CD4-positive, alpha-beta T cell treated with Interleukin-4 for 1 hour (primary cell): Measurements from ENCODE around the gene MT1HL1.
"Not testable (repeated sequence)": the region's sequence is repeated elsewhere in the genome, so short reads cannot be mapped to it uniquely, and the experiment has no call there.

Experiments used
- DNase-seq, 2 donors: peaks; one replicate each; pipeline ENCODE4 v3.0.0-alpha.2; 2020 to 2022

Gene MT1HL1

DNA sequence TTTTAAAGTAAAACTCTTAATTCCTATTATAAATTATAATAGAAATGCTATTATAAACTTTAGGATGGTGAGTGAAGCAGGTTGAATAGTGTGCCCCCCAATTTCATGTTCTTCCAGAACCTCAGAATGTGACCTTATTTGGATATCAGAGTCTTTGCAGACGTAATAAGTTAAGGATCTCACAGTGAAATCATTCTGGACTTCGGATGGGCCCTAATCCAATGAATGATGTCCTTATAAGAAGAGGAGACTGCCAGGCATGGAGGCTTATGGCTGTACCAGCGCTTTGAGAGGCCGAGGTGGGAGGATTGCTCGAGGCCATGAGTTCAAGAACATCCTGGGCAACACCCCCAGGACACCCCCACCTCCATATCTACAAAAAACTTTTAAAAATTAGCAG, 9.4 kb upstream of the MT1HL1 start:
- no peak for DNase-seq

DNA sequence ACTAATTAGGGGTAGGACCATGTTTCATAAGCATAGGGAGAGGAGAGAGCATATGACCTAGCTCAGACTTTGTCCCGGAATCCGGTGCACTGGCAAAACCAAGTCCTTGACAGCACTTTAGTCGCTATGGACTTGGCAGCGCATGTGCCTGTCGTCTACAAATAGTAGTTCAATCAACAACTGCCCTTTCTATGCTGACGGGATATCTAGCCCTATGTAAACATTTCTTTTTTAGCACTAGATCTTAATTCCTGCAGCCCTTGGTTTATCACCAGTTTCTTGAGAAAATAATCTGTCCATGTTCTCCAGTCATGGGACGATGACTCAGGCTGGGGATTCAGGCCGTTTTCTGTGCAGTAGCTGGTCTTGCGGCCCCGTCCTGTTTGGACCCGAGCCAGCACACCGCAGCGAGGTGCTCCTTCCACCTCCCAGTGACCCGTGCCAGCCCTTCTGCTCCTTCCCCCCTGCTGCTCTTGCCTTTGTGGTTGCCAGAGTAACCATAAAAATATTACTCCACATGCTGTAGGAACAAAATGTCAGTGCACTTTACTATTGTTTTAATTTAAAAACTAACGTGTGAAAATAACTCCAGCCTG, 8.6 kb upstream of the MT1HL1 start:
- DNase-seq: no peak

DNA sequence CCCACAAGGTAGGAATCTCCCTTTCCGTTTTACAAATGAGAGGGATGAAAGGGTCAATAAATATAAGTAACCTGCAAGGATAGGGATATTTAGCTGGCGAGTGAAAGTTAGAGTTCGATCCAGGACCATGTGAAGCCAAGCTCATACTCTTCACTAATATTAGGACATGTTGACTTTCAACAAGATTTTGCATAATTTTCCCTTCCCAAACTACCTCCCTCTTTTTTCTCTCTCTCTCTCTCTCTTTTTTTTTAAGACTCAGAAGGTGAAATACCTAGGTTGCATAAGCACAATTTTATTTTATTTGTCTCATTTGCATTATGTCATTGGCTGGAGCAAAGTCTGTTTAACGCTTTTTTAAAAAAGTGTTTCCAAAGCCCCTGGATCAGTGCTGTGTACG, 8.1 kb upstream of the MT1HL1 start:
- no peak for DNase-seq

DNA sequence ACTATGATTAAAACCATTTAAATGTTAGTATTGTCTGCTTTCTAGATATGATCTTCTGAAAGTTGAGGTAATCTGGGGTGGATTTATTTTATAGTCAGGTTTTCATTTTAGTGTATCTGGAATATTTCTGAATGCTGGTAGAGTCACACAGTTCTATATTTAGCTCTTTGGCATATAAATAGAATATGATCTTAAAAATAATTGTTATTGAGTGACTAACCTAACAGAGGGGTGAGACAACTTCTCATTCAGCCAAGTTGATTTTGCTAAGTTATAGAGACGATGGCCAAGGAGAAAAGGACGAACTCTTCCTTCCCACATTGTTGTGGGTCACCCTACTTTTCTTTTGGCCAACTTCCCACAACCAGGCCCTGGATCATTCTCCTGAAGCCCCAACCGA, 7.2 kb upstream of the MT1HL1 start:
- no peak for DNase-seq

DNA sequence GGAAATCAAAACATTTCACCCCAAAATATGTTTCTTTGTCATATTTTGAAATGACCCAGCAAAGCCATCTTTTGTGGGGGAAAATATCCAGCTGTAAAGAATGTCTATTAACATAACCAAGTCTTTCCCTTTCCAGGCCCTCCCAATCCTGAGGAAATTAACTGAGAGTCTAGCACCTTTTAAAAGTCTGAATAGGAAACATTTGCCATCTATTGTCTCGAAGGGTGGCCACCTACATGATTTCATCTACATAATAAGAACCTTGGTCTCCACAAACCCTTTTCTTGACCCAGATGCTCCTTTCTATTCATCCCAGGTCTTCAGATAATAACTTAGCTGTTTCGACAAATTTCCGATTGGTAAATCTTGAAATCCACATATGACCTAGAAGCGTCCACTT, 5.4 kb upstream of the MT1HL1 start:
- no peak for DNase-seq

DNA sequence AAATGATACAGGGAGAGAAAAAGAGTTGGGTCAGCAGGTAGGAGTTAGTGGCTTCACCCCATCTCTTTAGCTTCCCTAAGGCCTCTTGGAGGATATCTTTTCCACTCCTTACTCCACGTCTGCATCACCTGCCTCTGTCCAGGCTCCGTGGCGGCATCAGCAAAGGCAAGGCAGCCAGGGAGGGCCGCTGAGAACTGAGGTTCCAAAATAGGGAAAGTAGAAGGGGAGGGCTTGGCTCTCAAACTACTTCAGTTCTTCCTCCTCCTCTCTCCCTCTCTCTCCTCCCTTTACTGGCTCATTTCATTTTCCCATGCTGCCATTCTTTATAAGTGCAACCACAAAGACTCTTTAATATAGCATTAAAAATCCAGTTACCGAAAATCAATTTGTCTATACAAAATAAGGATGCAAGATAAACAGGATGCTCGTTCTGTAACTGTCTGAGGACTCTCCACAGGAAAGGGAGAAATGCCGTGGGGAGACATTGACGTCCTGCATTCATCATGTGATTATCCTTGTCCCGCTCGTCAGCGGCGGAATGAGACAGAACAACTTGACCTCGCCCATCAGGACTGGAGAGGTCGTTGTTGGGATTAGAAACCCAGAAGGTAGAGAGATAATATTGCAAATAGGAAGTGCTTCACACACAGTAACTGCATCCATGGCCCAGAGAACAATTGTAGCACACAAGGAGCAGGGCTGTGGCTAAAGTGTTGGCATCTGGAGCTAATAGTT, 3.1 kb upstream of the MT1HL1 start:
- DNase-seq: no peak

DNA sequence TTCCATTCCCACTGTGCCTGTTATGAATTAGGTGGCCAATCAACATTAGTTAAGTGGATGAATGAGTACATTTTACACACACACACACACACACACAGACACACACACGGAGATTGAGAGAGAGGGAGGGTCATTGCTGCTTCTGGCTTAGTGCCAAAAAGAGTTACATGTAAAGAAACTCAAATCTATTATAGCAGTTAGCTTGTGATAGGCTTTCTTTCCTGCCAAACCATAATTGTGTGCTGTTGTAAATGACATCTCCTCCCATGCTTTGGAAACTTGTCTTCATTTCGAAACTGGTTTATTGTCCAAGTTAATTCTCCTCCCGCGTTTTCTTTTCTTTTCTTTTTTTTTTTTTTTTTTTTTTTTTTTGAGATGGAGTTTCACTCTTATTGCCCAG, 1.4 kb upstream of the MT1HL1 start:
- no peak for DNase-seq

DNA sequence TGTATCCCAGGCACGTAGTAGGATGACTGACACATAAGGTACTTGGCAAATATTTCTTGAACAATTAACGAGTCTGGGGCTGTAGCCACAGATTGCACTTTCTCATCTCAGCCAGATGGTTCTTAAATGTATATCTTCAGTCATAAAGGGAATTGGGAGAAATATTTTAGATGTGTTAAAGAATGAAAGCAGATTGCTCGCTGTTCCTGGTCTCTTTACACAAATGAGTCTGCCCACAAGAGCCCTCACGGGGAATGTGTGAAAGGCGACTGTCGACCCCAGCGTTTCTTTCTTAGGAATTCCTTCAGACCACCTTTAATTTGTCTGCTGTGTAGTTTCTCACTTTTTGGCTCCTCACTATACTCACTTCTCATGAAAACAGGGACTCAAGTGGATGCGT, 725 bp downstream of the MT1HL1 start:
- no peak for DNase-seq

DNA sequence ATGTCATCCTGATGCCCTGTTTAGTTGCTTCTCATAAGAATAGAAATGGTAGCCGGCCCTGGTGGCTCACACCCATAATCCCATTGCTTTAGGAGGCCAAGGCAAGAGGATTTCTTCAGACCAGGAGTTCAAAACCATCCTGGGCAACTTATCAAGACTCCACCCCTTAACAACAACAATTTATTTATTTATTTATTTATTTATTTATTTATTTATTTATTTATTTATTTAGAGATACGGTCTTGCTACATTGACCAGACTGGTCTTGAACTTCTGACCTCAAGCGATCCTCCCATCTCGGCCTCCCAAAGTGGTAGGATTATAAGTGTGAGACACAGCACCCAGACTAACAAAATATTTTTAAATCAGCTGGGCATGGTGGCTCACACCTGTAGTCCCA, 4.0 kb downstream of the MT1HL1 start:
- DNase-seq: no peak

DNA sequence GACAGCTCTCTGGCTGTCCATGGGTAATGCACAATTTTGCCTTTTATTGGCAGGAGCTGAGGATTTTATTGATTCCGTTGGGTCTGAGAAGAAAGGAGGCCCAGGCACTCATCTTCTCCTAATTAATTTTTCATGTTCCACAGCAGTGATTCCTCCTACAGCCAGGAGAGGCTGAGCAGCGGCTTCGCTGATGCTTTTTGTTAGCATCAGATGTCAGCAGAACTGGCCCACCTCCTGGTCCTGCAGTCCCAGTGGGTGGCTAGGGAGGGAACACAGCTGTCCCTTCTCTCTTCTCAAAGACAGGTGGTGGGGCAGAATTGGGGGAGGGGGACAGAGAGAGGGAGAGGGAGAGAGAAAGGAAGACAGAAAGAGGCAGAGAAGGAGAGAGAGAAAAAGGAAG, 5.7 kb downstream of the MT1HL1 start:
- no peak for DNase-seq

DNA sequence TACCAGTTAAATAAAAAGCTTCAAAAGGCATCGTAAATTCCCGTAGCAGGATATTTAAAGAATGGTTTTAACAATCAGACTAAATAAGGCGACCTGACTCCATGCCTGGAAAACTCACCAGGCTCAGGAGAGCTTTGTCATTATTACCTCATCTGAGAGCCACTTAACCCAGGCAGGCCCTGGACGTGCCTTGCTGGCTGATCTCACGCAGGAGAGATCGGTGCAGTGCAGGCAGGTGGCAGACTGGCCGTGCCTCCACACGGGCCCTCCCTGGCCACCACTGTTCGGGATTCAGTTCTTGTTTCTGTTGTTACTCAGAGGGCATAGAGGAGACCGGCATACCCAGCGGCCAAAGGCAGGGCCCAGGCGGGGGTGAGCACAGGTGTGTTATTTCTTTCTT, 6.4 kb downstream of the MT1HL1 start:
- no peak for DNase-seq

DNA sequence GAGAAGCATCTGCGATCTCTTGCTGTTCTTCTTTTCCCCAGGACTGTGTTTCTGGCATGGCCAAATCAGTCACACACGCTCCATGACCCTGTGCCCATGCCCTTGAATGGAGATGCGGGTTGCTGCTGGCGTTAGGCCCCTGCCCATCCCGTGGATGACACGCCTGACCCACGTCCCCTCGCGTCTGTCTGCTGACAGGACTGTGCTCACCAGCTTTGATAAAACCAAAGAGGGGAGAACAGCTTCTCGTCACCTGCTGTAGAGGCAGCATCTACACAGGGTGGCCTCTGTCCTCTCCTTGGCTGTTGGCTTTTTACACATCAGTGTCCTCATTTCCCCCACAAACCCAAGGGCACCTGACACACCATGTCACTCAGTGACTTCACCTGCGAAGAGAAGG, 6.9 kb downstream of the MT1HL1 start:
- no peak for DNase-seq

DNA sequence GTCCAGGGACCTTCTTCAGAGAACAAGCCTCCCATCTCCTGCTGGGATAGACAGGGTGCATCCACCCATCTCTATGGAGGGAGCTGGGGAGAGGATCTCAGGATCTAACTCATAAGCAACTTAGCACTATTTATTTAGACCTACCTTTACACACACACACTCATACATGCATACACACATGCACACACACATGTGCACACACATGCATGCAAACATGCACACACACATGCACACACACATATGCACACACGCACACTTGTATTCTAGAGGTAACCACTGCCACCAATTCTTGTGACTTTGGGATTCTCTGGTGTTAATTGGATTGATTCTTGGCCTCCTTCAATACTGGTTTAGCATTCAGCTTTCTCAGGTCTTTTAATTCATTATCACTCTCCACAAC, 9.8 kb downstream of the MT1HL1 start:
- DNase-seq: no peak

DNA sequence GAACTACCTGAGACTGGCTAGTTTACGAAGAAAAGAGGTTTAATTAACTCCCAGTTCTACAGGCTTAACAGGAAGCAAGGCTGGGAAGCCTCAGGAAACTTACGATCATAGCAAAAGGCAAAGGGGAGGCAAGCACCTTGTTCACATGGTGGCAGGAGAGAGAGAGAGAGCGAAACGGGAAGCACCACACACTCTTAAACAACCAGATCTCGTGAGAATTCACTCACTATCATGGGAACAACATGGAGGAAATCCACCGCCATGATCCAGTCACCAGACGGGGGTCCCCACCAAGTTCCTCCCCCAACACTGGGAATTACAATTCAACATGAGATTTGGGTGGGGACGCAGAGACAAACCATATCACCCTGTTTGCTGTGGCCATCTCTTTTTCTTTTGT, 11.8 kb downstream of the MT1HL1 start:
- no peak for DNase-seq

DNA sequence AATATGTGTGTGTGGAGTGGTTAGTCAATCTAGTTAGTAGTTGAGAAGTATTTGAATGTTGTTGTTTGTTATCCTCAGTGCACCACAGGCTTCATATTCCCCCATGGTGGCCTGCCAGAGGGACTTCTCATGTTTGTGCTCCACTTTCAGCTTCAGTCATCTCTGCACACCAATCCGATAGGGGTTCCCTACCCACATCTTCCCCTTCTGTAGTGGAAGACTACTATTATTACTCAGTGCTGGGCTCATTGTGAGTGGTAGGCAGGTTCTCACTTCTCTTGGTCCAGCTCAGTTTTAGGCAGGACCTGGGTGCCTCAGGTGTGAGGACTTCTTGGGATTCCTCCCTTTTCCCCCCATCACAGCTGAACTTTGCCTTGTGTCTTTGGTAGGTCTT, 14.2 kb downstream of the MT1HL1 start:
- no peak for DNase-seq

DNA sequence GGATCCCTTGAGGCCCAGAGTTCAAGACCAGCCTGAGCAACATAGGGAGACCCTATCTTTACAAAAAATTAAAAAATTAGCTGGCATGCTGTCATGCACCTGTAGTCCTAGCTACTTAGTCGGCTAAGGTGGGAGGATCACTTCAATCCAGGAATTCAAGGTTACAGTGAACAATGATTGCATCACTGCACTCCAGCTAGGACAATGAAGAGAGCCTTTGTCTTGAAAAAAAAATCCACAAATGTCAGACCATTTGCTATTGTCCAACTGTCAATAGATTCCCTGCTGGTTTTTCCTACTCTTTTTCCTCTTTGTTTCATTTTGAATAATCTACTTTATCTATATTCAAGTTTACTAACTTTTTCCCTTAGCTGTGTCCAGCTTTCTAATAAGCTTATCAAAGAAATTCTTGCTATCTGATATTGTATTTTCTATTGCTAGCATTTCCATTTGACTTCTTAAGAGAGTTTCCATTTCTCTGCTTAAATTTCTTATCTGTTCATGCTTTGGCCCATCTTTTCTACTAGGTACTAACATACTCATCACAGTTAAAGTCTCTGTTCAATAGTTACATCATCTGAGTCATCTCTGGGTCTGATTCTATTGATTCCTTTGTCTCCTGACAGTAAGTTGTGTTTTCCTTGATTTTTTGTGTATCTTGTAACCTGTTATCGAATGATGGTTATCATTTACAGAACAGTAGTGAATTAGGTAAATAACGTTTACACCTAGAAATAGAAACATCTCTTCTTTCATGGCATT, 14.8 kb downstream of the MT1HL1 start:
- DNase-seq: no peak

DNA sequence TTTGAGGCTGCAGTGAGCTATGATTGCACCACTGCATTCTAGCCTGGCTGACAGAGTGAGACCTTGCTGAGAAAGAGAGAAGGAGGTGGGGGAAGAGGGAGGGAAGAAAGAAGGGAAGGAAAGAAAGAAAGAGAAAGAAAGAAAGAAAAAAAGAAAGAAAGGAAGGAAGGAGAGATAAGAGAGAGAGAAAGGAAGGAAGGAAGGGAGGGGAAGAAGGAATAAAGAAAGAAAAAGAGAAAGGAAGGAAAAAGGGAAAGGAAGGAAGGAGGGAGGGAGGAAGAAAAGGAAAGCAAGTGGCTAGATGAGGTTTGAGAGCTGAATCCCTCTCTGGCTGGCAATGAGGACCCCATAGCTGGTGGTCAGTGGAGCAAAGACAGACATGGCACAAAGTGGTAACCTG, 20.4 kb downstream of the MT1HL1 start:
- no peak for DNase-seq

DNA sequence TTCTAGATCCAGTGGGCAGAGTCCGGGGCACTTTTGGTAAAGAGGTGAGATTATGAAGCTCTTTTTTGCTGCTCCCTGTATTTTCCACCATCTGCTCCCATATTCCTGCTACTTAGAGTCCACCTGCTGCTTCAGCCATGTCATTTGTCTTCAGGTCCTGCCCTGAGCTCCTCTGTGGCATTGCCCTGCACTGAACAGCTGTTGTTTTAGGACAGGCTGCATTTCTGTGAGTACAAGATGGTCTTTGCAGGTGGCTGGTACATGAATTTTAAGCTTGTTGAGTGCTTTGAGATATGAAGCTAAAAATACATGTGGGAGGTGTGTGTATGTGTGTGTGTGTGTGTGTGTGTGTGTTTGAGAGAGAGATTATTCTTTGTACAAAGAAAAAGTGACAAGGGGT, 21.9 kb downstream of the MT1HL1 start:
- DNase-seq: no peak

DNA sequence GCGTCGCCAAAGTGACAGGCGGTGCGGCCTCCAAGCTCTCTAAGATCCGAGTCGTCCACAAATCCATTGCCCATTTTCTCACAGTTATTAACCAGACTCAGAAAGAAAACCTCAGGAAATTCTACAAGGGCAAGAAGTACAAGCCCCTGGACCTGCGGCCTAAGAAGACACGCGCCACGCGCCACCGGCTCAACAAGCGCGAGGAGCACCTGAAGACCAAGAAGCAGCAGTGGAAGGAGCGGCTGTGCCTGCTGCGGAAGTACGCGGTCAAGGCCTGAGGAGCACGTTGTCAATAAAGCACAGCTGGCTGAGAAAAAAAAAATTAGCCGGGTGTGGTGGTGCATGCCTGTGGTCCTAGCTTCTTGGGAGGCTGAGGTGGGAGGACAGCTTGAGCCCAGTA, 22.8 kb downstream of the MT1HL1 start:
- DNase-seq: not testable (repeated sequence)

DNA sequence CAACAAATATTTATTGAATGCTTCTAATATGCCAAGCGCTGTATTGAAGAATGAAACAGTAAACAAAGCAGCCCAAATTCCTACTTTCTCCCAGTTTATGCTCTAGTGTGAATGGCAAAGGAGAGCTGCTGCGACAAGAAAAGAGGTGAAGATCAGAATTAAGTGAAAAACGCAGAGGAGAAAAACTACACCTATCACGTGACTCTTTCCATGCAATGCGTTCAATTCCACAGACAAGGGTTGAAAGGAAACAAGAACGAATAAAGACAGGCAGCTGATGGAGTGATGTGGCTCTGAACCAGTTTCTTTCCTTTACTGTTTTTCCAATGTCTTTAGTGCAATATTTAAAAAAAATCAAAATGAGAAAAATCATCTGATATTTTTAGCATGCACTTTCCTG, 23.6 kb downstream of the MT1HL1 start:
- no peak for DNase-seq

DNA sequence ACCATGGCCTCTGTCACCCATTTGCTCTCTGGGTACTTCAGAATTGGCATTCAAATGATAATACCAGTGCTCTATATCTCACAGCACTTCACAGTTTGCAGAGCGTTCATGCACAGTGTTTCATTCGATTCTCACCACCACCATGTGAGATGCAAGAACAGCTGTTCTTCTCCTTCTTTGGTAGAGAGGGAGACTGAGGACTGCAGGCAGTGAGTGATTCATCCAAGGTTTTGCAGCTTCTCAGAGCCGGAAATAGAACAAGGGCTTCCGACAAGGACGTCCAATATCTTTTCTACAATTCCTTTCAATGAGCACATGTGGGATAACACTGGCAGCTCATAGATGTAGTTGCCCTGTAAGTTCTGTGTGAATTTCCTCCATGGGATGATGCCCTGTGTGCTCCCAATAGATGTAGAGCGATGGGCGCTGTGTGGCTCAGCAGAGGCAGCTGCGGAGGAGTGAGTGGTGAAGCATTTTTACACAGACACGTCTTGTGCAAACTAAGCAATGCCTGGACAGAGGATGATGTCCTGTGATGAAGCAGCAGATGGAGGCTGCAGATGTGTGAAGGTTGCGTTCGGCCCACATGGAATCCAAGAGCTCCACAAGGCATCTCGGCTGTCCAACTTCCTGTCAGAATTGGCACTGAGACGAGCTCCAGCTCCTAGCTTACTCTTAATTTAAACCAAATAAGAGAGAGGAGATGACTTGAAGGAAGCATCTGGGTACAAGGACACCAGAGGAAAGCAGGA, 24.9 kb downstream of the MT1HL1 start:
- DNase-seq: no peak

DNA sequence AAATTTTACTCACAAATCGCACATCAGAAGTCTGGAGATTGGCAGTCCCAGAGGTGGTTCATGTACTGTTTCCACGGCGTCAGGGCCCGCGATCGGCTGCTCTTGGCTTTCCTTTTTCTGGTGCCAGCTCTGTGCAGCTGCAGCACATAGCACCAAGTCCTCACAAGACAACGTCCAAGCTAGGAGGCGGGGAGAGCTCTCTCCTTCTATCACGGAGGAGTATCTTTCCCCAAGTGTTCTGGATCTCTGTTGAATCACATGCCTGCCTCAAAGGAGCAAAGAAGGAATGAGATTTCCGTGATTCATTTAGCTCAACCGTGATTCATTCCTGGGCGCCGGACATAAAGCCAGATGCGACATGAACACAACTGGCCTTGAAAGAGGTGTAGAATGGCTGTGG, 25.5 kb downstream of the MT1HL1 start:
- no peak for DNase-seq

DNA sequence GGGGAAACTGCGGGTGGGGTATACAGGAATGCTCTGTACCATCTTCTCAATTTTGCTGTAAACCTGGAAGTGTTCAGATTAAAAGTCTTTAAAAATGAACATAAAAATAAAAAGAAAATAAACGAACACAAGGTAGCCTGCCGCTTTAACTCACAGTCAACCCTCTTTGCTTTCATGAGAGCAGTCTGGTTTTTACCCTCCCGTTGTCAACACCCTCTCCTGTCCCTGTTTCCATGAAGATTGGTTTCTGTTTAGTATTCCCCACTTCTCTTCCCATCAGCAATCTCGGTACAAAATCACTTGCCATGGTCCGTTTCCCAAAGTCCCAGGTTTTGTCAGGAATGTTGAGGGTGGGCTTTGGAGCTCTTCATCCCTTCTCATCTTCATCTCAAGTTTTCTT, 28.8 kb downstream of the MT1HL1 start:
- no peak for DNase-seq

DNA sequence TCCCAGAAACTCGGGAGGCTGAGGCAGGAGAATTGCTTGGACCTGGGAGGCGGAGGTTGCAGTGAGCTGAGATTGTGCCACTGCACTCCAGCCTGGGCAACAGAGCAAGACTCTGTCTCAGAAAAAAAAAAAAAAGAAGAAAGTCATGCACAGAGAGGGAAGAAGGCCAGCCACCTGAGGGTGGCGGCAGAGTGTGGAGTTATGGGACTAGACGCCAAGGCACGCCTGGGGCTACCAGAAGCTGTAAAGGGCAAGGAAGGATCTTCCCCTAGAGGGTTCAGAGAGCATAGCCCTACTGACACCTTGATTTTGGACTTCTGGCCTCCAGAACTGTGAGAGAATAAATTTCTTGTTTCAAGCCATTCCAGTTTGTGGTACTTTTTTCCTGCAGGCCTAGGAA, 30.2 kb downstream of the MT1HL1 start:
- not testable (repeated sequence) for DNase-seq
